ENCODE results near the gene HOXA6. TPM values are rescaled to one million over a fixed set of nuclear protein-coding genes. Genes with fewer than 3 reads are reported as not detected.

HOXA6 gene
- total RNA-seq, 1 experiment from 2014 or later: 12.7 TPM

DNA sequence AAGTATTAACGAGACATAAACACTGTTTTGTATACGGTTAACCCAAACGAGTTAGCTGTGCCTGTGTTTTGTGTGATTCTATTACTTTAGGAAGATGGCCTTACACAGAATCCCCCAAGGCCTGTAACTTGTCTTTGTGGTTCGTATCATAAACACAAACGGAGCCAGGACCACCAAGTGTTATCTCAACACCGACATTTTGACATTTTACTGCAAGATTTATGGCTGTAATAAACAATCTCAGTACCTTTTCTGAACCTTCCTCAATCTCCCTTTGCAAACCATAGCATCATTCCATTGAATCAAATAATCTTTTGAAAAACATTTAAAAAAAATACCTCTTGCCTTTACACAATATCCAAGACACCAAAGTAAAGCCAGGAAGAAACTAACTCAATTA lies 14.6 kb downstream of the HOXA6 start:
- peaks cover 41 to 87% of the 10 kb centered on the region in 2 experiments for H3K4me1 ChIP-seq (ENCODE audit: control insufficient read depth in 1 of 2, insufficient read depth in 2 of 2, low read length in 2 of 2)

More for the DNA sequence above, 14.6 kb downstream of the HOXA6 start:
- no peak for DNase-seq (ENCODE audit: low read depth, low spot score)
- RAD21 ChIA-PET (ENCODE audit: low non-redundant PET in 1 of 2, low total read pairs in 2 of 2, uncharacterized antibody in 2 of 2, unreplicated experiment in 2 of 2): no interaction called here
- H3K9me3 ChIP-seq (ENCODE audit: control insufficient read depth in 1 of 2, insufficient read depth in 1 of 2, low read depth in 1 of 2, low read length in 2 of 2): no peaks in the 10 kb centered on the region
- H3K36me3 ChIP-seq (ENCODE audit: control insufficient read depth in 1 of 2, insufficient read depth in 2 of 2, low read length in 2 of 2): no peaks in the 10 kb centered on the region
- BruUV-seq (replicated peaks): no TSS peak
- CTCF ChIA-PET: no interaction called here
- TF ChIP-seq POLR2AphosphoS5 (IDR thresholded peaks at IDR 0.05; ENCODE audit: low read depth, low read length) (no peak), SP1 (IDR thresholded peaks at IDR 0.05; ENCODE audit: low read depth) (no peak), CEBPB (IDR thresholded peaks at IDR 0.05; ENCODE audit: low read depth) (no peak), POLR2A (IDR thresholded peaks at IDR 0.05; ENCODE audit: borderline replicate concordance, extremely low read depth, insufficient read depth, insufficient read length) (no peak), EZH2 (IDR thresholded peaks at IDR 0.05) (no peak), RAD21 (IDR thresholded peaks at IDR 0.05; ENCODE audit: low read depth) (no peak), ELF1 (IDR thresholded peaks at IDR 0.05; ENCODE audit: borderline replicate concordance, low read depth) (no peak), TCF7L2 (IDR thresholded peaks at IDR 0.05; ENCODE audit: borderline replicate concordance, extremely low read depth, insufficient read depth, insufficient read length) (no peak), YY1 (IDR thresholded peaks at IDR 0.05; ENCODE audit: extremely low read depth, insufficient replicate concordance, low read depth, low read length) (no peak), ZNF274 (IDR thresholded peaks at IDR 0.05; ENCODE audit: low read depth, low read length) (no peak), EZH2phosphoT487 (IDR thresholded peaks at IDR 0.05; ENCODE audit: borderline replicate concordance) (no peak), SIN3A (IDR thresholded peaks at IDR 0.05; ENCODE audit: low read depth) (no peak)
- TF ChIP-seq, protein P1, sequence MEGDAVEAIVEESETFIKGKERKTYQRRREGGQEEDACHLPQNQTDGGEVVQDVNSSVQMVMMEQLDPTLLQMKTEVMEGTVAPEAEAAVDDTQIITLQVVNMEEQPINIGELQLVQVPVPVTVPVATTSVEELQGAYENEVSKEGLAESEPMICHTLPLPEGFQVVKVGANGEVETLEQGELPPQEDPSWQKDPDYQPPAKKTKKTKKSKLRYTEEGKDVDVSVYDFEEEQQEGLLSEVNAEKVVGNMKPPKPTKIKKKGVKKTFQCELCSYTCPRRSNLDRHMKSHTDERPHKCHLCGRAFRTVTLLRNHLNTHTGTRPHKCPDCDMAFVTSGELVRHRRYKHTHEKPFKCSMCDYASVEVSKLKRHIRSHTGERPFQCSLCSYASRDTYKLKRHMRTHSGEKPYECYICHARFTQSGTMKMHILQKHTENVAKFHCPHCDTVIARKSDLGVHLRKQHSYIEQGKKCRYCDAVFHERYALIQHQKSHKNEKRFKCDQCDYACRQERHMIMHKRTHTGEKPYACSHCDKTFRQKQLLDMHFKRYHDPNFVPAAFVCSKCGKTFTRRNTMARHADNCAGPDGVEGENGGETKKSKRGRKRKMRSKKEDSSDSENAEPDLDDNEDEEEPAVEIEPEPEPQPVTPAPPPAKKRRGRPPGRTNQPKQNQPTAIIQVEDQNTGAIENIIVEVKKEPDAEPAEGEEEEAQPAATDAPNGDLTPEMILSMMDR (IDR thresholded peaks at IDR 0.05 in 2 of 3, conservative IDR thresholded peaks at IDR 0.05 in 1 of 3; ENCODE audit: borderline replicate concordance in 1 of 3, insufficient read depth in 1 of 3, low read depth in 2 of 3, low read length in 2 of 3): no peak
- TF ChIP-seq, protein P2, sequence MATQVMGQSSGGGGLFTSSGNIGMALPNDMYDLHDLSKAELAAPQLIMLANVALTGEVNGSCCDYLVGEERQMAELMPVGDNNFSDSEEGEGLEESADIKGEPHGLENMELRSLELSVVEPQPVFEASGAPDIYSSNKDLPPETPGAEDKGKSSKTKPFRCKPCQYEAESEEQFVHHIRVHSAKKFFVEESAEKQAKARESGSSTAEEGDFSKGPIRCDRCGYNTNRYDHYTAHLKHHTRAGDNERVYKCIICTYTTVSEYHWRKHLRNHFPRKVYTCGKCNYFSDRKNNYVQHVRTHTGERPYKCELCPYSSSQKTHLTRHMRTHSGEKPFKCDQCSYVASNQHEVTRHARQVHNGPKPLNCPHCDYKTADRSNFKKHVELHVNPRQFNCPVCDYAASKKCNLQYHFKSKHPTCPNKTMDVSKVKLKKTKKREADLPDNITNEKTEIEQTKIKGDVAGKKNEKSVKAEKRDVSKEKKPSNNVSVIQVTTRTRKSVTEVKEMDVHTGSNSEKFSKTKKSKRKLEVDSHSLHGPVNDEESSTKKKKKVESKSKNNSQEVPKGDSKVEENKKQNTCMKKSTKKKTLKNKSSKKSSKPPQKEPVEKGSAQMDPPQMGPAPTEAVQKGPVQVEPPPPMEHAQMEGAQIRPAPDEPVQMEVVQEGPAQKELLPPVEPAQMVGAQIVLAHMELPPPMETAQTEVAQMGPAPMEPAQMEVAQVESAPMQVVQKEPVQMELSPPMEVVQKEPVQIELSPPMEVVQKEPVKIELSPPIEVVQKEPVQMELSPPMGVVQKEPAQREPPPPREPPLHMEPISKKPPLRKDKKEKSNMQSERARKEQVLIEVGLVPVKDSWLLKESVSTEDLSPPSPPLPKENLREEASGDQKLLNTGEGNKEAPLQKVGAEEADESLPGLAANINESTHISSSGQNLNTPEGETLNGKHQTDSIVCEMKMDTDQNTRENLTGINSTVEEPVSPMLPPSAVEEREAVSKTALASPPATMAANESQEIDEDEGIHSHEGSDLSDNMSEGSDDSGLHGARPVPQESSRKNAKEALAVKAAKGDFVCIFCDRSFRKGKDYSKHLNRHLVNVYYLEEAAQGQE (IDR thresholded peaks at IDR 0.05; ENCODE audit: low read depth): no peak
- no peak overlapping the region for H3K4me3 ChIP-seq (replicated peaks in 1 of 2; ENCODE audit: low read depth in 1 of 2, low read length in 2 of 2)
- no peak overlapping the region for H2AFZ ChIP-seq (ENCODE audit: low read depth, low read length, poor library complexity, severe bottlenecking)
- H4K20me1 ChIP-seq (ENCODE audit: insufficient read depth): no peaks in the 10 kb centered on the region
- peaks cover 7% of the 10 kb centered on the region for H3K27me3 ChIP-seq (ENCODE audit: insufficient read depth, low read length)
- H3K27ac ChIP-seq (ENCODE audit: low read depth, low read length): no peak overlapping the region
- no peak for ATAC-seq
- no peak overlapping the region for H3K9ac ChIP-seq (ENCODE audit: low read length)
- H3K4me2 ChIP-seq (ENCODE audit: low read length): peak overlapping the region; percentile 83; the same call in 1 of the 2 replicates
- no peaks in the 10 kb centered on the region for H3K9me2 ChIP-seq (ENCODE audit: insufficient read depth)
- POLR2A ChIA-PET: no interaction called here
- H3K79me2 ChIP-seq (ENCODE audit: insufficient read depth, low read length): no peaks in the 10 kb centered on the region
- intact Hi-C loops (cut with micrococcal nuclease): no loop called here

All from HCT116 (cell line).